Endometrial microvascular endothelial cells (primary cell): Measurements from ENCODE around the gene TCF12. TPM values are rescaled to one million over a fixed set of nuclear protein-coding genes. Genes with fewer than 3 reads are reported as not detected.

Experiments
- in situ Hi-C: cut with HindIII; loops from 2 replicates; pipeline ENCODE4 v1.10.0; 2017; ENCODE audit warnings: low sequenced_read_pairs, low pct_unique_long_range_greater_than_20kb; ENCODE audit errors: inconsistent ontology term
- total RNA-seq: library from RNA; depleted of rRNA; stranded (reverse); fragments of >200 nt; gene quantifications from one replicate; pipeline ENCODE4 v1.2.3, GENCODE V29; 2015; ENCODE audit errors: inconsistent ontology term

The TCF12 gene
- total RNA-seq, 1 donor from 2014 or later: 40.4 TPM

GRCh38 chr15:57032338-57032737 is 113.9 kb downstream of the TCF12 start:
- in situ Hi-C loops: no loop called here

GRCh38 chr15:57033715-57034439 is 115.4 kb downstream of the TCF12 start:
- in situ Hi-C loops: no loop called here

DNA sequence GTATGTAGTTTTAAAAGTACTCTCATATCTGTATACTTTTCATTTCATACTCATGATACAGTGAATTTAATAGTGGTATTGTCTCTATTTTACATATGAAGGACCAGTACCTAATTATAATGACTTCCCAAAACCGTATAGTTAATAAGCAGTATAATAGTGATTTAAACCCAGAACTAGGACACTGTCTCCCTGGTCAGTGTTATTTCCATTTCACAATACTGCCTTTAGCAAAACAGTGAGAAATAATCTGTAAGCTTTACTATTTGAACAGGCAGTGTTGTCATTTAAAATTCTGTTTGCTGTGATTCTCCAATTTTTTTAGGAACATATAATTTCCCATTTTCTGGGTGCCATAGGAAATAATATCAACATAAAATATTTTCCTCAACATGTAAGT is 116.2 kb downstream of the TCF12 start:
- in situ Hi-C loops: no loop called here

DNA sequence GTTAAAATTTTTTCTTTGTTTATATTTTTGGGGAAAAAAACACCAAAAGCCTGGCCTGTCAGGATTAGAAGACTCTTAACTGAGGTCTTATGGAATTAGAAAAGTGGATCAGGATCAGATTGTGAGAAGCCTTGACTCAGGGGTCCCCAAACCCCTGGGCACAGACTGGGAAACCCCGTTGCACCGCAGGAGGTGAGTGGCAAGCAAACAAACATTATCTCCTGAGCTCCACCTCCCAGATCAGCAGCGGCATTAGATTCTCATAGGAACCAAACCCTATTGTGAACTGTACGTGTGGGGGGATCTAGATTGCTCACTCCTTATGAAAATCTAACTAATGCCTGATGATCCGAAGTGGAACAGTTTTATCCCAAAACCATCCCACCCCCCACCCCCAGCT is 117.2 kb downstream of the TCF12 start:
- in situ Hi-C loops: no loop called here

GRCh38 chr15:57036352-57036751 is 117.9 kb downstream of the TCF12 start:
- in situ Hi-C loops: no loop called here

DNA sequence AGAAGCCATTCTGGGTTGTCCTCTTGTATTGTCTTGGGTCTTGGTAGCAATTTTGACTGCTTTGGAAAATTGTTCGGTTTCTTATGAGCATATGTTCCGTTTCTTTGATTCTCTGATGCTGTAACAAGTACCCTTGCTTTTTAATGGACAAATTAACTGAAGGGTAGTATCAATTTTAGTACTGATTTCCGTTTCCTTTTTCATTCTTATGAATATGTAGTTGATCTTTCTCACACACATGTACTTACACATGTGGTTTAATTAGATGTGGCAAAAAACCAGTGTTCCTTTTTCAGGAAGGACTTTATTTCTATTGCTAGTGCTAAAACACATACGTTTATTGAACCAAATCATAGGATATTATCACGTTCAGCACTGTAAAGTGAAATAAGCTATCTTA is 119.1 kb downstream of the TCF12 start:
- in situ Hi-C loops: no loop called here

- in situ Hi-C loops: no loop called here
These were observed 119.6 kb downstream of the TCF12 start for GRCh38 chr15:57038040-57038439.

DNA sequence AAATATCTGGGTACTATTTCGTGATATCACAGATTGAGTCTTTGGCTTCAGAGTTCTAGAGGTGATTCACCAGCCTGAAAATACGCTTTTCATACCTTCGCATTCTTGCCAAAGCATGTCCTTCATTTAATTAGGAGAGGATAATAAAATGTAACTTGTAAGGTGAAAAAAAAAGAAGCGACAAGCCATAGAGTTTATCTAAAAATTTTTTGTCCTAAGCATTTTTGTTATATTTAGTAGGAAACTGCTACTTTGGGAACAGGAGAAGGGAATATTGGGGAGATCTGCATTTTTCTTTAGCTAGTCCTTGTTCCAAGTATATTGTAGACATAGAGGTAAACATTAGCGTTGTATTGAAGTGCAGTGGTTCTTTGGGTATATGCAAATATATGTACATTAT is 120.1 kb downstream of the TCF12 start:
- in situ Hi-C loops: no loop called here

- in situ Hi-C loops: no loop called here
These were observed 123.0 kb downstream of the TCF12 start for GRCh38 chr15:57041416-57041815.

- in situ Hi-C loops: no loop called here
These were observed 125.7 kb downstream of the TCF12 start for GRCh38 chr15:57044072-57044702.

DNA sequence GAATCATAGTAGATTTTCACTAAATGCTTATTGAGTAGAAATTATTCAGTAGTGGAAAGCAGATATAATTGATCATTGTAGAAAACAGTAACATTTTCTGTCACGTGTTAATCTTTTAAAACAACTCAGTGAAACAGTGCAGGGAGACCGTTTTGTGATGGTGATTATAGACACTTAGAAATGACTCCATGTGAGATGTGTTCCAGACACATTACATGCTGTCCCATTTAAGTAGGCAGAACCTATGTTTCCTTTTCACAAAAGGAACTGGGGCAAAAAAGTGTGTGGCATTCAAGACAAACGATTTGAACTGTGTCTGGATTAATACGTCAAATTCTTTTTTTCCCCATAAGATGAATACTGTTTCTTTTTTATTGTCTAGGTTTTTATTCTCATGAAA is 126.5 kb downstream of the TCF12 start:
- in situ Hi-C loops: no loop called here

GRCh38 chr15:57045741-57046382 is 127.4 kb downstream of the TCF12 start:
- in situ Hi-C loops: no loop called here

DNA sequence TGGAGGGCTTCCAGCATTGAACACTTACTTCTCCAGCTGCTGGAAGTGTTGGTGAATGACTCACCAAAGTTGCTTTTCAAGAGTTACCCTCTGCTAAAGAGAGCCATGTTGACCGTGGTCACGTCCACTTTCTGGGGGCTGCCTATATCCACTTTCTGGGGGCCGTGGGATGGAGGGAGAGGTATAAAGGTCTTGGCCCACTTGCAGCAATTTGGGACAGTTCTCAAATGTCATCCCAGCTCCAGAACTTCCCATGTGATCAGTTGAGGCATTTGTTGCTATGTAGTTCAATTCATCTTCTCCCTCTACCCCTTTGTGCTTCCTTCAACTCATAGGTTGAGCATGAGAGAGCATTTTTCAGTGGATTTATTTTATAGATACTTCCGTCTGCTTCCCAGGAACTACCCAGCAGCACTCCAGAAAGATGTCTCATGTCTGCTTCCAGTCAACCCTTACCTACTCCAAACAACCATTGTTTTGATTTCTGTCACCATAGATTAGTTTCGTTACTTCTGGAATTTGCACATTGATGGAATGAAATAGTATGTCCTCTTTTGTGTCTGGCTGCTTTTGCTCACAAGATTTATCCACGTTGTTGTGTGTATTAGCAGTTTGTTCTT is 130.6 kb downstream of the TCF12 start:
- in situ Hi-C loops: no loop called here

DNA sequence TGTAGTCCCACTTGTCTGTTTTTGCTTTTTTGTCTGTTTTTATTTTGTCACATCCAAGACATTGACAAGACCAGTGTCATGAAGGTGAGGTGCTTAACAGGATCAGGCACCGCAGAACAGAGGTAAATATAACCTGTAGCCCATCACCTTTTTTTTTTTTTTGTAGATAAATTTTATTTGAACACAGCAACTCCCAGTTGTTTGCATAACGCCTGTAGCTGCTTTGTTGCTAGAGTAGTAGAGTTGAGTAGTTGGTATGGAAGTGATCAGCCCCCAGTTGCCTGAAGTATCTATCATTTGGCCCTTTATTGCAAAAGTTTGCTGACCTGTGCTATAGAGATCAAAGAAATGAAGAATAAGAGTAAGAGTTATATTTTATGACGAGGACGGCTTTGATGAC is 135.0 kb downstream of the TCF12 start:
- in situ Hi-C loops: no loop called here

GRCh38 chr15:57054204-57054750 is 135.8 kb downstream of the TCF12 start:
- in situ Hi-C loops: no loop called here

DNA sequence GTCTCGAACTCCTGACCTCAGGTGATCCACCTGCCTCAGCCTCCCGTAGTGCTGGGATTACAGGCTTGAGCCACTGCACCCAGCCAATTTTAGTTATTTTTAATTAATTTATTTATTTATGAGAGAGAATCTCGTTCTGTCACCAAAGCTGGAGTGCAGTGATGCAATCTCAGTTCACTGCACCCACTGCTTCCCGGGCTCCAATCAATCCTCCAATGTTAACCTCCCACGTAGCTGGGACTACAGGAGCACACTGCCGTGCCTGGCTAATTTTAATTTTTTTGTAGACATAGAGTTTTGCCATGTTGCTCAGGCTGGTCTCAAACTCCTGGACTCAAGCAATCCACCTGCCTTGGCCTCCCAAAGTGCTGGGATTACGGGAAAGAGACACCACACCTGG is 137.9 kb downstream of the TCF12 start:
- in situ Hi-C loops: no loop called here

GRCh38 chr15:57057134-57057930 is 138.9 kb downstream of the TCF12 start:
- in situ Hi-C loops: no loop called here

- in situ Hi-C loops: no loop called here
These were observed 140.7 kb downstream of the TCF12 start for GRCh38 chr15:57059026-57059660.
